GM21381 (cell line): ENCODE measurements around the gene ZNHIT6.
"Not testable (repeated sequence)": the region's sequence is repeated elsewhere in the genome, so short reads cannot be mapped to it uniquely, and the experiment has no call there.

Experiments
- ATAC-seq: cut with Tn5 transposase; IDR thresholded peaks from one replicate; pipeline ENCODE4 v1.9.1; 2021; ENCODE audit warnings: mild to moderate bottlenecking, moderate library complexity; ENCODE audit not compliant: unreplicated experiment

Gene ZNHIT6

GRCh38 chr1:85672031-85672660, 36.1 kb downstream of the ZNHIT6 start:
- ATAC-seq = no peak

- ATAC-seq = no peak
Measured at GRCh38 chr1:85665932-85666331, 42.3 kb downstream of the ZNHIT6 start.

- ATAC-seq = no peak
Measured at GRCh38 chr1:85663382-85663781, 44.9 kb downstream of the ZNHIT6 start.

GRCh38 chr1:85661767-85662166, 46.5 kb downstream of the ZNHIT6 start:
- no peak for ATAC-seq

- no peak for ATAC-seq
Measured at GRCh38 chr1:85660541-85660940, 47.7 kb downstream of the ZNHIT6 start.

- no peak for ATAC-seq
Measured at GRCh38 chr1:85659174-85659573, 49.1 kb downstream of the ZNHIT6 start.

GRCh38 chr1:85656948-85657347, 51.3 kb downstream of the ZNHIT6 start:
- no peak for ATAC-seq

- no peak for ATAC-seq
Measured at GRCh38 chr1:85656256-85656655, 52.0 kb downstream of the ZNHIT6 start.

- no peak for ATAC-seq
Measured at GRCh38 chr1:85655315-85655714, 52.9 kb downstream of the ZNHIT6 start.

- ATAC-seq = no peak
Measured at GRCh38 chr1:85654066-85654782, 54.0 kb downstream of the ZNHIT6 start.

- no peak for ATAC-seq
Measured at GRCh38 chr1:85652327-85652726, 55.9 kb downstream of the ZNHIT6 start.

GRCh38 chr1:85650645-85651044, 57.6 kb downstream of the ZNHIT6 start:
- no peak for ATAC-seq

GRCh38 chr1:85649591-85649990, 58.6 kb downstream of the ZNHIT6 start:
- ATAC-seq = no peak

- not testable (repeated sequence) for ATAC-seq
Measured at GRCh38 chr1:85641598-85642556, 66.4 kb downstream of the ZNHIT6 start.

- ATAC-seq = not testable (repeated sequence)
Measured at GRCh38 chr1:85639920-85640319, 68.3 kb downstream of the ZNHIT6 start.

GRCh38 chr1:85638412-85638811, 69.8 kb downstream of the ZNHIT6 start:
- no peak for ATAC-seq

GRCh38 chr1:85630493-85630892, 77.7 kb downstream of the ZNHIT6 start:
- ATAC-seq = no peak

GRCh38 chr1:85629532-85629920, 78.7 kb downstream of the ZNHIT6 start:
- no peak for ATAC-seq

- ATAC-seq = no peak
Measured at GRCh38 chr1:85628791-85629531, 79.3 kb downstream of the ZNHIT6 start.

GRCh38 chr1:85626818-85627217, 81.4 kb downstream of the ZNHIT6 start:
- no peak for ATAC-seq

- no peak for ATAC-seq
Measured at GRCh38 chr1:85624361-85624760, 83.9 kb downstream of the ZNHIT6 start.
